Kidney (tissue), 14 donors: Measurements from ENCODE around the gene ARHGEF7. TPM values are rescaled to one million over a fixed set of nuclear protein-coding genes. Genes with fewer than 3 reads are reported as not detected.
"Not testable (repeated sequence)": the region's sequence is repeated elsewhere in the genome, so short reads cannot be mapped to it uniquely, and the experiment has no call there.

Experiments
- DNase-seq, 5 donors: peaks; one replicate each; pipeline ENCODE4 v3.0.0-alpha.2; 2013 to 2020
- FAIRE-seq: peaks from 2 replicates; lab custom pipeline; 2012; peaks lifted over from hg19 to GRCh38; lab: Jason Lieb, UNC
- H3K27ac ChIP-seq, 2 donors: one replicate each; pipeline ENCODE4 v1.7.0; 2013; ENCODE audit warnings: low read depth in 2 of 2, low read length in 2 of 2, inconsistent platforms in 1 of 2
- H3K27me3 ChIP-seq: one replicate; pipeline ENCODE4 v1.7.1; 2013; ENCODE audit warnings: low read length, inconsistent platforms; ENCODE audit not compliant: control insufficient read depth, insufficient read depth
- H3K36me3 ChIP-seq, 3 donors: one replicate each; pipeline versions ENCODE4 v1.7.0 to v1.7.1; 2013; ENCODE audit warnings: low read length in 3 of 3, control low read depth in 1 of 3, inconsistent platforms in 1 of 3; ENCODE audit not compliant: insufficient read depth in 3 of 3, control insufficient read depth in 2 of 3
- H3K4me1 ChIP-seq, 3 donors: one replicate each; pipeline versions ENCODE4 v1.7.0 to v1.7.1; 2013; ENCODE audit warnings: low read length in 3 of 3, inconsistent platforms in 1 of 3, low read depth in 1 of 3; ENCODE audit not compliant: control insufficient read depth in 2 of 3, insufficient read depth in 2 of 3
- H3K4me3 ChIP-seq, 3 donors: one replicate each; pipeline versions ENCODE4 v1.7.0 to v1.8.1; 2013; ENCODE audit warnings: low read length in 3 of 3, control low read depth in 1 of 3, inconsistent platforms in 1 of 3
- H3K9ac ChIP-seq, 3 donors: one replicate each; pipeline versions ENCODE4 v1.7.0 to v1.7.1; 2013; ENCODE audit warnings: low read length in 3 of 3, control low read depth in 1 of 3, inconsistent platforms in 1 of 3
- H3K9me3 ChIP-seq, 3 donors: one replicate each; pipeline versions ENCODE4 v1.7.0 to v1.7.1; 2013; ENCODE audit warnings: low read length in 3 of 3, control low read depth in 1 of 3, inconsistent platforms in 1 of 3; ENCODE audit not compliant: control insufficient read depth in 2 of 3, insufficient read depth in 1 of 3
- intact Hi-C: fragments of 100-400 bp; cut with DNase I; formaldehyde crosslinking; loops from one replicate; pipeline ENCODE4 v1.11.1; 2022
- polyA plus RNA-seq: library from polyadenylated mRNA; stranded (reverse); fragments of 350-450 nt; fragmentation: Illumina TruSeq; extraction: RNeasy Lipid Tissue Mini Kit (QIAGEN cat#74804); gene quantifications from one replicate; pipeline ENCODE4 v1.2.3, GENCODE V29; 2014; ENCODE audit warnings: low read depth, low replicate concordance; ENCODE audit not compliant: insufficient read depth
- total RNA-seq: library from RNA; stranded (reverse); fragmentation: NEBNext Ultra II Directional; extraction: Animal tissue kit (Norgen Biotek cat#: 25700); gene quantifications from one replicate; pipeline ENCODE4 v1.2.1, GENCODE V29; 2021
- TF ChIP-seq, protein P1 (sequence below): IDR thresholded peaks from 3 replicates; pipeline ENCODE4 v1.5.1; 2012; ENCODE audit warnings: mild to moderate bottlenecking, moderate library complexity, borderline replicate concordance; ENCODE audit not compliant: insufficient read depth; ENCODE audit errors: extremely low read depth
- donor health status: control.
- donor health status: control.
- donor health status: control.
- donor health status: control.
- donor health status: control.
- donor health status: DM: yes; HTN: yes; CAD: no.
- donor health status: Normal renal cell carcinoma (clear cell type).

ARHGEF7 gene
- total and polyA plus RNA-seq, 2 donors from 2014 or later = 17.9 to 56.4 TPM

DNA sequence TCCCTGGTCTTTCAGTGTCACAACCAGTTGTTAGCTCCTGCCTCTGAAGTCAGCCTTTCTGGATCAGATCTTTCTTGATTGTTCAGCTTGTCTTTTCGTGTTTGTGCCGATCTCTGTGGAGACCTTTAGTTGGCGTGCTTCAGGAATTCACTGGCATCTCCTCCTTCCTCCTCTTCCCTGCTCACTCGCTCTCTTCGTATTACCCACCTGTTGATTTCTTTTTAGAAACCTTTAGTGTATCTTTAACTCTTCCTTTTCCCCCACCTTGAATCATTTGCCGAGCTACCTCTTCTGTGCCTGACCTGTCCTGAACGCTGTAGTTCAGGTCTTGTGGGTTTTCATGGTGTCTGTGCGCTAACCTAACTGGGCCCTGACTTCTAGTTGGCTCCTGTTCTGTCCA, 141.3 kb downstream of the ARHGEF7 start:
- no peaks in the 10 kb centered on the region for H3K27me3 ChIP-seq
- H3K27ac ChIP-seq = no peak overlapping the region
- H3K9ac ChIP-seq = no peak overlapping the region
- H3K9me3 ChIP-seq = no peaks in the 10 kb centered on the region
- TF ChIP-seq, protein P1, sequence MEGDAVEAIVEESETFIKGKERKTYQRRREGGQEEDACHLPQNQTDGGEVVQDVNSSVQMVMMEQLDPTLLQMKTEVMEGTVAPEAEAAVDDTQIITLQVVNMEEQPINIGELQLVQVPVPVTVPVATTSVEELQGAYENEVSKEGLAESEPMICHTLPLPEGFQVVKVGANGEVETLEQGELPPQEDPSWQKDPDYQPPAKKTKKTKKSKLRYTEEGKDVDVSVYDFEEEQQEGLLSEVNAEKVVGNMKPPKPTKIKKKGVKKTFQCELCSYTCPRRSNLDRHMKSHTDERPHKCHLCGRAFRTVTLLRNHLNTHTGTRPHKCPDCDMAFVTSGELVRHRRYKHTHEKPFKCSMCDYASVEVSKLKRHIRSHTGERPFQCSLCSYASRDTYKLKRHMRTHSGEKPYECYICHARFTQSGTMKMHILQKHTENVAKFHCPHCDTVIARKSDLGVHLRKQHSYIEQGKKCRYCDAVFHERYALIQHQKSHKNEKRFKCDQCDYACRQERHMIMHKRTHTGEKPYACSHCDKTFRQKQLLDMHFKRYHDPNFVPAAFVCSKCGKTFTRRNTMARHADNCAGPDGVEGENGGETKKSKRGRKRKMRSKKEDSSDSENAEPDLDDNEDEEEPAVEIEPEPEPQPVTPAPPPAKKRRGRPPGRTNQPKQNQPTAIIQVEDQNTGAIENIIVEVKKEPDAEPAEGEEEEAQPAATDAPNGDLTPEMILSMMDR = no peak
- no peak overlapping the region for H3K4me3 ChIP-seq
- DNase-seq (no peak), FAIRE-seq (no peak)
- intact Hi-C loops = no loop called here
- H3K36me3 ChIP-seq = peaks cover 0 to 25% (median 14%) of the 10 kb centered on the region in 3 donors
- no peaks in the 10 kb centered on the region for H3K4me1 ChIP-seq

DNA sequence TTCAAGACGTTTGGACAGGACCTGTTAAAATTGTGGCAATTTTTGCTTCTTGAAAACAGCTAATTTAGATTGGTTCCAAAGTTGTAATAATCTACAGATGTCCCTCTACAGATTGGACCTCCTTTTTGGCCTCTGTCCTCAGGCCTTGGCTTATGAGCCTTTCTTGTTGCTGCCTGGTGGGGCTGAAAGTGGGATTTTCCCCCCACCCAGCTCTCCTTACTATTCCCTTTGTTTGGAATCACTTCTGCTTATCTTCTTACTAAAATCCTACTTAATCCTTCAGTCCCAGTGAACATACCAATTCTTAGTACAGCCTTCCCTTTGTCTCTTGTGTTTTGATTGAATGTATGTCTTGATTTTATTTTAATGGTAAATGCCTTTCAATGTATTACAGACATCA, 141.8 kb downstream of the ARHGEF7 start:
- H3K9me3 ChIP-seq = no peaks in the 10 kb centered on the region
- no peak overlapping the region for H3K27ac ChIP-seq
- no peak overlapping the region for H3K9ac ChIP-seq
- no peaks in the 10 kb centered on the region for H3K4me1 ChIP-seq
- TF ChIP-seq, protein P1 = no peak
- peaks cover 0 to 22% (median 14%) of the 10 kb centered on the region in 3 donors for H3K36me3 ChIP-seq
- no peaks in the 10 kb centered on the region for H3K27me3 ChIP-seq
- no peak overlapping the region for H3K4me3 ChIP-seq
- intact Hi-C loops = no loop called here
- no peak for FAIRE-seq
- DNase-seq = no peak

DNA sequence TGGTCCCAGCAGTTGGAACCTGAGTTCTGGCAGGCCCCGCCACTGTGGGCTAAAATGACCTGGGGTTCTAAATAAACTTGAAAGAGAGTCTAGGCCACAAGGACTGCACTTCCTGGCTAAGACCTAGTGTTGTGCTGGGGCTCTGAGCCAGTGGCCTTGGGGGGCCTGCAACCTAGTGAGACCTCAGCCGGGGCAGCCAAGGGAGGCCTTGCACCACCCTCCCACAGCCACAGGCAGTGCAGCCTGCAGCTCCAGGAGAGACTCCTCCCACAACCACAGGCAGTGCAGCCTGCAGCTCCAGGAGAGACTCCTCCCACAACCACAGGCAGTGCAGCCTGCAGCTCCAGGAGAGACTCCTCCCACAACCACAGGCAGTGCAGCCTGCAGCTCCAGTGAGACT, 142.8 kb downstream of the ARHGEF7 start:
- H3K4me3 ChIP-seq, H3K27me3 ChIP-seq, DNase-seq, H3K27ac ChIP-seq, H3K4me1 ChIP-seq, intact Hi-C loops, H3K9ac ChIP-seq, H3K9me3 ChIP-seq, FAIRE-seq: not testable (repeated sequence)
- peaks cover 0 to 30% (median 14%) of the 10 kb centered on the region in 3 donors for H3K36me3 ChIP-seq

DNA sequence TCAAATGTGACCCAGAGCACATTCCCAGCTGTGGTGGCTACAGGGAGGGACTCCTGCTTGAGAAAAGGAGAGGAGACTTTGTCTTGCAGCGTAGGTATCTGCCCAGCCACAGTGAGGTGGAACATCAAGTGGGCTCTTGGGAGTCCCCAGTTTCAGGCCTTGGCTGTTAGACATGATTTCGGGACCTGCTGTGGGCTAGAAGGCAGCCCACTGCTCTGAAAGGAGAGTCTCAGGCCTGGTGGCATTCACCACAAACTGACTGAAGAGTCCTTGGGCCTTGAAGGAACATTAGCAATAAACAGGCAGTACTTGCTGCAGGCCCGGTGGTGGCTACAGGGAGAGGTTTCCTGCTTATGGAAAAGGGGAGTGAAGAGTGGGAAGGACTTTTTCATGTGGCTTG, 143.5 kb downstream of the ARHGEF7 start:
- intact Hi-C loops = no loop called here
- no peaks in the 10 kb centered on the region for H3K4me1 ChIP-seq
- TF ChIP-seq, protein P1 = no peak
- H3K9ac ChIP-seq = no peak overlapping the region
- no peaks in the 10 kb centered on the region for H3K27me3 ChIP-seq
- H3K27ac ChIP-seq = no peak overlapping the region
- DNase-seq = no peak
- H3K4me3 ChIP-seq = no peak overlapping the region
- no peaks in the 10 kb centered on the region for H3K9me3 ChIP-seq
- no peak for FAIRE-seq
- H3K36me3 ChIP-seq = peaks cover 0 to 31% (median 12%) of the 10 kb centered on the region in 3 donors
